ENCODE measurements around the gene MGMT.

Gene MGMT

GRCh38 chr10:129546106-129546505 lies 79.1 kb downstream of the MGMT start:
- no peak for DNase-seq

DNA sequence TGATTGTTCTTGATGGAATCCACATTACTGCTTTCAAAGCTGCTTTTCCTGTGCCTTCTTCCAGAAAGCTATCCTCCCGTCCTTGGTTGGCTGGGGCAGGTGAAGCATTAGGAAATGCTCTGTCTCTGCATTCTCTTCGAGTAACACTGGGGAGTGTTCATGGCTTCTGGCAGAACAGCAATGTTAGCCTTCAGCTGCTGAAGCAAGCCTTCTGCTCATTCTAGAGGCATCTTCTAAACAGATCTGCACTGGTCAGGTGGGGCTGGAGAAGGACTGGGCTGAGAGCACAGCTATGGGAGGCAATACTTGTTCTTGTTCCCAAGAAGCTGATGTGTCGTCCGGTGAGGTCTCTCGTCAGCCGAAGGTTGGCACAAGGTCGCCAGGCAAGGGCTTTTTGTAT lies 80.6 kb downstream of the MGMT start:
- no peak for DNase-seq

GRCh38 chr10:129548600-129548999 lies 81.6 kb downstream of the MGMT start:
- no peak for DNase-seq

GRCh38 chr10:129550076-129550475 lies 83.0 kb downstream of the MGMT start:
- DNase-seq = no peak

GRCh38 chr10:129550658-129551057 lies 83.6 kb downstream of the MGMT start:
- DNase-seq = no peak

DNA sequence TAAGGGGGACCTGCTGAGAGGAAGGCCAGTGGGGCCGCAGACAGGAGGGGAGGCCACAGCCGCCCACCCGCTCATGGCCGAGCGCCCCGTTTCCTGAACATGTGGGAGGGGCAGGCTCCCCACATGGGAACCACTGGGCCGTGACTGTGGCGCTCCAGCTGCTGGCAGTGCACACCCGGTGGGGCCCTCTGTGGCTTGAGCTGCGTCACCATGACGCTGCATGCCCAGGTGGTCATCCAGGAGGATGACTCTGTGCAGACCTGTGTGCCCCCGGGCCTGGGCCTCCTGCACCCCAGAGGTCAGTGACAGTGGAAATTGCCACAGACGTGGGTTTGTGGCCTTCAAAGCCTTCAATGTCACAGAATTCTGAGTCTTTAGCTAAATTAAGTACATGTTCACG lies 85.1 kb downstream of the MGMT start:
- no peak for DNase-seq

GRCh38 chr10:129553928-129554327 lies 86.9 kb downstream of the MGMT start:
- DNase-seq = no peak

DNA sequence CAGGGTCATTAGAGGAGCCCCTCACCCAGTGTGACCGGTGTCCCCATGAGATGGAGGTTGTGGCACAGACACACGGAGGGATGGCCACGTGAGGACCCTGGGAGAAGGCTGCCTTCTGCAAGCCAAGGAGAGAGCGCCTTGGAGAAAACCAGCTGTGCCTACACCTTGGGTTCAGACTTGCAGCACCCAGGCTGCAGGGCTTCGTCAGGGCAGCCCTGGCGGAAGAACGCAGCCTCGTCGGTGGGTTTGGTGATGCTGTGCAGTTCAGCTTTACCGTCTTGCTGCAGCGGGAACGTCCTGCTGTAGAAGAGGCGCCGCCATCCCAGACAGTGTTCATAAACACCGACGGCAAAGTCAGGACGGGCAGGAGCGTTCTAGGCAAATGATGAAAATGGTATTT lies 89.3 kb downstream of the MGMT start:
- DNase-seq = no peak

GRCh38 chr10:129560361-129560760 lies 93.3 kb downstream of the MGMT start:
- no peak for DNase-seq

- DNase-seq = no peak
Measured at GRCh38 chr10:129562487-129562886, 95.4 kb downstream of the MGMT start.

GRCh38 chr10:129564923-129565322 lies 97.9 kb downstream of the MGMT start:
- DNase-seq = no peak

GRCh38 chr10:129568583-129569344 lies 101.7 kb downstream of the MGMT start:
- DNase-seq = no peak

- DNase-seq = no peak
Measured at GRCh38 chr10:129570185-129570584, 103.1 kb downstream of the MGMT start.

GRCh38 chr10:129579228-129579627 lies 112.2 kb downstream of the MGMT start:
- DNase-seq = no peak

DNA sequence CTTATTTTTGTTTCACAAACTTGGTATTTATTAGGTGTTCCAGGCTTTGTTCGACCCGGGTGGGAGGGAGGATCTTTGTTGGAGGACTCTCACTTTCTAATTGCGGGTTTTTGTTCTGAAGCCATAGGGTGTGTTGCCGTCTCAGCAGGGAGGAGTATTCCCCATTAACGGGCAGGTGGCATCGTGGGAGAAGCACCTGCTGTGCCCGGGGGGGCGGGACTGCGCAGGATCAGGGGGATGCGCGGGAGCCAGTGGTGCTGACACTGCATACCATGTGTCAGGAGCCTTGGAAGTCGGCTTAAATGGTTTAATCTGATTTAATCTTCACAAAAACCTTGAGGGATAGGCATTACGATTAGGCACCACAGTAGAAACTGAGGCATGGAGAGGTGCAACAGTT lies 113.0 kb downstream of the MGMT start:
- no peak for DNase-seq

DNA sequence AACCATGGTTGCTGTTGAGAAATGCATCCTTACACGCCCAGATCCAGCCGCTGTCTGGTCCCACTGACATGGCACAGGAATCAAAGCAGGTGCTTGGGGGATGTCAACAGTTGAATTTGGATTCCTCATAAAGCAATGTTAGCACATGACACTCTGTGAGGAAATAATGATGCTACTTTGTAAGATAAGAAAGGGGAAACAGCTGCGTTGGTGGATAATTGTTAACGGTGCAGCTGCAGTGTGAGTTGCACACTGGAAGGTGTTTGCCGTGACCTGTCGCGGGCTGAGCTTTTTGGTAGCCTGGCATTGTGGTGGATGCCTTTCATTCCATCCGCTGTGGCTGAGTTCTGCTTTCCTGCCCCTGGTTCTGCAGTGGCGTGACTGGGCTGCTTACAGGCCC lies 113.9 kb downstream of the MGMT start:
- DNase-seq = no peak

- no peak for DNase-seq
Measured at GRCh38 chr10:129581827-129582411, 114.9 kb downstream of the MGMT start.

GRCh38 chr10:129583831-129584230 lies 116.8 kb downstream of the MGMT start:
- no peak for DNase-seq

- DNase-seq = no peak
Measured at GRCh38 chr10:129586898-129587443, 119.9 kb downstream of the MGMT start.

DNA sequence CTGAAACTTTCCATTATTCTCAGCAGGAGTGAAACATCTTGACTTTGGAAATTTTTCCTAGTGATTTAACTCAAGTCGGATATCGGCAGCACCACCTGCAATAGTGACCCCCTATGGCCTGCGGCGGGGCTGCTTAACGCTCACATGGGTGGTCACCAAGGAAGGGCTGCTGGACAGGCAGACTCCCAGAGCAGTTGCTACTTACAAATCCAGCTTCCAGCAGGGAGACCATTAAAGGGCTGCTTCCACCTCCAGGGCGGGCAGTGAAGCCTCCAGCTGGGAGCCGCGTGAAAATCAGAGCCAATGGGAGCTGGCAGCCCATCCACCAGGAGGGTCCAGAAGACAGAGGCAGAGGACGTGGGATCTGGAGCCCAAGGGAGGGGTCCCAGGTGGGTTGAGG lies 122.5 kb downstream of the MGMT start:
- DNase-seq = no peak

DNA sequence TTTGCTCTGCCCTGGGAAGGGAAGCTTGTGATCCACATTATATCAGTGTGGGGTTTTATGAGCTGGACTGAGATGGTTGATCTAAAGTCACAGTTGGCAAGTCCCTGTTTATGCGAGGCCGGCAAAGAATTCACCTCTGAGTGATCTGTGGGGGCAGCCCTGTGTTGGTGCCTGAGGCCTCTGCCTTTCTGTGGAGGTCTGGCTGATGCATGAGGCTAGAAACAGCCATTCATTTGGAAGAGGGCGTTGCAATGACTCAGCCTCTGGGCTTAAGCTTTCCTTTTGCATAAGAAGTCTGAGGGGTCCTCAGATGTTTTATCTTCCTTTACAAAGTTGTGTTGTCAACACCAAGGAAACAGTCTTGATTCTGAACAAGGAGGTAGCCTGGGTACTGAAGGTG lies 126.9 kb downstream of the MGMT start:
- no peak for DNase-seq

DNA sequence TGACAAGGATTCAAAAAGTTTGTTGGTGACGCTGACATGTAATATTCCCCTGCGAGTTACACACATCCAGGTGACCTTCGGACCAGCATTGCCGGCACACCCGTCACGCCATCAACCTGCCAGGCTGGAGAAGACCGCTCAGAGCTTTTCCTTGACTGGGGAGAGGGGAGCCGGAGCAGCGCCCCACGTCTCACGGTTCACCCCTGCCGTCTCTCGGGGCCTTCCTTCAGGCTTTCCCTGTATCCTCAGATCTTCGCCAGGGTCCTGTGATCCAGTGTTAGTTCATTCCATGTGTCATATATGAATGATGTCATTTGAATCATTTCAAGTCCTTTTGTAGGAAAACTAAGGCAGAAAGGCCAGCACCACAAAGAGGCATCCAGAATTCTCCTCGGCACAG lies 127.8 kb downstream of the MGMT start:
- no peak for DNase-seq

GRCh38 chr10:129598413-129598812 lies 131.4 kb downstream of the MGMT start:
- DNase-seq = no peak

- DNase-seq = no peak
Measured at GRCh38 chr10:129599160-129599559, 132.1 kb downstream of the MGMT start.

DNA sequence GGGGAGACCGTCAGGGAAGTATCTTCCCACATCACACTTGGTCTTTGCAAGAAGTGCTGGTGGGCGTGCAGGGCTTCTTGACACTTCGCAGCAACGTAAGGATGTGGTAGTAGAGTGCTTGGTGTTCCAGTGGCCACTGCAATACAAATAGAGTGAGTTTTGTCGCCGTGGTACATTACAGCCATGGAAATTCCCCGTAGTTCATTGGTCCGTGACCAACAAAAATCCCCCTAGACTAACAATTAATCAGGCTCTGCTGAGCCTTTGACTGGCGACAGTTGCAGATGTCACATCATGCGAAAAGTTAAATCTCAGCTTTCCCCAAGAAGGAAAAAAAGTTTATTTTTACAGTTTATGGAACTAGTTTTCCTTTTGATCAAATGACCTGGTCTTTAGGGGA lies 134.7 kb downstream of the MGMT start:
- DNase-seq = no peak

Data from RPMI8226 (cell line).